Ascending aorta (tissue), 2 donors: ENCODE measurements around the gene SPINDOC. TPM values are rescaled to one million over a fixed set of nuclear protein-coding genes. Genes with fewer than 3 reads are reported as not detected.

Experiments
- DNase-seq, 2 donors: peaks; one replicate each; pipeline ENCODE4 v3.0.0-alpha.2; 2019; ENCODE audit warnings: low spot score in 2 of 2
- H3K27ac ChIP-seq, 2 donors: fragments of 200-600 bp; sonication (generic); one replicate each; pipeline ENCODE4 v1.5.1; 2016 to 2017; ENCODE audit warnings: mild to moderate bottlenecking in 1 of 2
- H3K27me3 ChIP-seq: fragments of 200-600 bp; sonication (generic); one replicate; pipeline ENCODE4 v1.5.1; 2017
- H3K36me3 ChIP-seq, 2 donors: fragments of 200-600 bp; sonication (generic); one replicate each; pipeline ENCODE4 v1.5.1; 2016
- H3K4me1 ChIP-seq, 2 donors: fragments of 200-600 bp; sonication (generic); one replicate each; pipeline ENCODE4 v1.5.1; 2016 to 2017; ENCODE audit warnings: mild to moderate bottlenecking in 1 of 2
- H3K4me3 ChIP-seq, 2 donors: fragments of 200-600 bp; sonication (generic); one replicate each; pipeline ENCODE4 v1.5.1; 2016 to 2017; ENCODE audit warnings: mild to moderate bottlenecking in 1 of 2
- H3K9me3 ChIP-seq, 2 donors: fragments of 200-600 bp; sonication (generic); one replicate each; pipeline ENCODE4 v1.5.1; 2016
- intact Hi-C: fragments of 100-400 bp; cut with DNase I; formaldehyde crosslinking; loops from one replicate; pipeline ENCODE4 v1.15.1; 2023
- total RNA-seq: library from RNA; depleted of rRNA; stranded (reverse); fragments of >200 nt; gene quantifications from one replicate; pipeline ENCODE4 v1.1.0, GENCODE V29; 2016
- TF ChIP-seq, protein P1 (sequence below), 3 experiments: fragments of 200-600 bp in 2 of 3; fragments of 450-650 bp in 1 of 3; sonication (generic) in 2 of 3; IDR thresholded peaks; one replicate each; pipeline ENCODE4 v1.5.1; 2016 to 2019; ENCODE audit warnings: antibody characterized with exemption in 3 of 3, mild to moderate bottlenecking in 1 of 3, moderate library complexity in 1 of 3

The SPINDOC gene
- total RNA-seq, 1 donor from 2014 or later, result 5.0 TPM

DNA sequence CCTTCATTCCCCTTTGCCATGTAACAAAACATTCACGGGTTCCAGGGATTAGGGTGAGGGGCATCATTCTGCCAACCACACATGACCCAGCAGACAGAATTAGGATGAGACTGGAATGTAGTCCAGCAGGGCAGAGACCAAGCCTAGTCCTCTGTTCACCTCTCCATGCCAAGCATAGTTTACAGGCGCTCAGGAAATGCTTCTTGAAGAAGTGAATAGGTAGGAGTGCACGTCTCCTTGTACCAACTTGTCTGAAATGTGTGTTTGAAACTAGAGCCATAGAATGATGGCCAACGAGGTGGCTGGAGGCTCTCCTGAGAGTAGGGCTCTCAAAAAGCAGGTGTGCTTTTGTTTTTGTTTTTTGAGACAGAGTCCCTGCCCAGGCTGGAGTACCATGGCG lies 8.2 kb downstream of the SPINDOC start:
- no peak for DNase-seq
- TF ChIP-seq, protein P1, sequence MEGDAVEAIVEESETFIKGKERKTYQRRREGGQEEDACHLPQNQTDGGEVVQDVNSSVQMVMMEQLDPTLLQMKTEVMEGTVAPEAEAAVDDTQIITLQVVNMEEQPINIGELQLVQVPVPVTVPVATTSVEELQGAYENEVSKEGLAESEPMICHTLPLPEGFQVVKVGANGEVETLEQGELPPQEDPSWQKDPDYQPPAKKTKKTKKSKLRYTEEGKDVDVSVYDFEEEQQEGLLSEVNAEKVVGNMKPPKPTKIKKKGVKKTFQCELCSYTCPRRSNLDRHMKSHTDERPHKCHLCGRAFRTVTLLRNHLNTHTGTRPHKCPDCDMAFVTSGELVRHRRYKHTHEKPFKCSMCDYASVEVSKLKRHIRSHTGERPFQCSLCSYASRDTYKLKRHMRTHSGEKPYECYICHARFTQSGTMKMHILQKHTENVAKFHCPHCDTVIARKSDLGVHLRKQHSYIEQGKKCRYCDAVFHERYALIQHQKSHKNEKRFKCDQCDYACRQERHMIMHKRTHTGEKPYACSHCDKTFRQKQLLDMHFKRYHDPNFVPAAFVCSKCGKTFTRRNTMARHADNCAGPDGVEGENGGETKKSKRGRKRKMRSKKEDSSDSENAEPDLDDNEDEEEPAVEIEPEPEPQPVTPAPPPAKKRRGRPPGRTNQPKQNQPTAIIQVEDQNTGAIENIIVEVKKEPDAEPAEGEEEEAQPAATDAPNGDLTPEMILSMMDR (IDR thresholded peaks at IDR 0.05), result no peak
- H3K4me1 ChIP-seq, result no peaks in the 10 kb centered on the region
- no peaks in the 10 kb centered on the region for H3K9me3 ChIP-seq
- H3K27me3 ChIP-seq, result no peaks in the 10 kb centered on the region
- intact Hi-C loops, result no loop called here
- H3K36me3 ChIP-seq, result peaks cover 67 to 76% of the 10 kb centered on the region in 2 donors
- no peak overlapping the region for H3K4me3 ChIP-seq
- H3K27ac ChIP-seq, result no peak overlapping the region

DNA sequence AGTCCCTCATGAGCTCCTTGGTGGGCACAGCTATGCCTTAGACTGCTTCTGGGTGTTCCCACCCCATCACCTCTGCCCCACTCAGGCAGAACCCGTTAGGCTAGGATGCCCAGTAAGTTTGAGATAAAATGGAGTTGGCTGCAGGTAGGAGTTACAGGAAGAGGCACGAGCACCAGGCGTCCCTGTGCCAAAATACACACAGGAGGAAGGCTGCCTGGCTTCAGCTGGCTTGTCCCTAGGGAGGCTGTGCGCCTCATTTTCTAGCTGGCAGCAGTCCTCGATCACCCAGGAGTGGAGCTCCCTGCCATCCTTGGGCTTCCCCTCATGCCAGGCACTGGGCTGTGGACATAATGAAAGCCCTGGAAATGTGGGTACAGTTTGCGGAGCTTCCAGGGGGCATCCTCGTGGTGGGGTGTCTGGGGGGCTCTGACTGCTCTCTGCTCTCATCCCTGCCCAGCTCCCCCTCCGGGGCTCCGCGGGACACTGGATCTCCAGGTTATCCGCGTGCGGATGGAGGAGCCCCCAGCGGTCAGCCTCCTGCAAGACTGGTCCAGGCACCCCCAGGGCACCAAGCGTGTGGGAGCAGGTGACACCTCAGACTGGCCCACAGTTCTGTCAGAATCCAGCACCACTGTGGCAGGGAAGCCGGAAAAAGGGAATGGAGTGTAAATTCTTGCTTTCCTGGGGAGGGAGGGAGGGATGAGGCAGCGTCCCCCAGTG lies 13.4 kb downstream of the SPINDOC start:
- Histone ChIP-seq H3K36me3 (peaks cover 33 to 34% of the 10 kb centered on the region in 2 donors), H3K27me3 (no peaks in the 10 kb centered on the region), H3K9me3 (no peaks in the 10 kb centered on the region), H3K4me3 (no peak overlapping the region), H3K27ac (no peak overlapping the region), H3K4me1 (no peaks in the 10 kb centered on the region)
- intact Hi-C loops, result no loop called here
- DNase-seq, result no peak
- TF ChIP-seq, protein P1 (IDR thresholded peaks at IDR 0.05), result no peak

DNA sequence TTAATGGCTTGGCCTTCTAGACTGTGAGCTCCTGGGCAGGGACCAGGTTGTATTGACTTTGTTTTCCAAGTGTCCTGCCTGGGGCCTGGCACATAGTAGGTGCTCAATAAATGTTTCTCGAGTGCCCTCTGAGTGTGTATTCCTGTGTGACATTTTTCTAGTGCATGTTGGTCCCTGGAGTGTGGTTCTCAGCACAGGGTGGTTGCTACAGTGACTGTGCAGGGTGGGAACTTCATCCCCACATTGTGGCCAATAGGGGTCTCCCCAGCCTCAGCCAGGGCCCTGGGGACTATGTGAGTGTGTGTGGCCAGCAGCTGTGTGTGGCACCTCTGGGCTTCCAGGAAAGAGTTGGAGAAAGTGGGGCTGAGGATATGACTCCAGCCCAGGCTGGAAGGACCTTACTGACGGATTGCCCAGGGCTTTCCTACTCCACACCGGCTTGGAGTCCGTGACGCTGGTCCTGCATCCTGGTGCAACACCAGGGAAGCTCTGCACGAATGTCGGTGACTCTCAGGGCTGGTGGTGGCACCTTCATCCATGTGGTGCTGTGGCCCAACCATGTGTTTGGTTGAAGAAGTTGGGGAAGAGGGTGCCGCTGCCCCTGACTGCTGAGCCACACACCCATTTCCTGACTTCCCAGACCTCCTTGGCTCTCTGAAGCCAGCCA lies 16.7 kb downstream of the SPINDOC start:
- intact Hi-C loops, result no loop called here
- Histone ChIP-seq H3K27me3 (no peaks in the 10 kb centered on the region), H3K27ac (no peak overlapping the region), H3K36me3 (peaks cover 3 to 7% of the 10 kb centered on the region in 2 donors), H3K9me3 (no peaks in the 10 kb centered on the region), H3K4me1 (no peaks in the 10 kb centered on the region), H3K4me3 (no peak overlapping the region)
- TF ChIP-seq, protein P1 (IDR thresholded peaks at IDR 0.05), result peak in 1 of 3 experiments; percentile 5
- no peak for DNase-seq

DNA sequence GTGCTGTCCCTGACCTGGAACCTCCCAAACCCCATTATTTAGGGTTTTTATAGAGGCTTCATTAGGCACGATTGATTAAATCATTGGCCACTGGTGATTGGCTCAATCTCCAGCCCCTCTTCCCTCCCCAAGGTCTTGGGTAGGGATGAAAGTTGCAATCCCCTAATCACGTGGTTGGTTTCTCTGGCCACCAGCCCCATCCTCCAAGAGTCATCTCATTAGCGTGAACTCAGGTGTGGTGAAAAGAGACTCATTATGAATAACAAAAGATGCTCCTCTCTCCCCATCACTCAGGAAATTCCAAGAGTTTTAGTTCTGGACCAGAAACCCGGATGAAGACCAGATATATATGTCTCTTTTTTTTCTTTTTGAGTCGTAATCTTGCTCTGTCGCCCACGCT lies 18.1 kb downstream of the SPINDOC start:
- intact Hi-C loops, result no loop called here

DNA sequence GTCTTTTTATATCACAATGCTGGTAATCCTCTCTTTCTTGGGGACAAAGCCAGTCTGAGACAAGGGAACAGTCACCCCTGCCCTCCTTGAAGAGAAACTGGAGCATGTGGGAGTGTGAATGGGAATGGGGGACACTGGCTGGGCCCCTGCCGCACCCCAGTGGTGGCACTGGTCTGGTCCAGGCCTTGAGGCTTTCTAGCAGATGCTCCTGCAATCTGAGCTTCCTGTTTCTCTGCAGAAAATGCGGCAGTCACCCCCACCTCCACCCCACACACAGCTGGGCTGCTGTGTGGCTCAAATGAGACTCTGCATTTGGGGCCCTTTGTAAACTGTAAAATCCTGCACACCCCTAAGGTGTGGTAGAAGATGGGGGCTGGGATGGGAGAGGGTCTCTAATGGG lies 19.1 kb downstream of the SPINDOC start:
- no peak for DNase-seq
- intact Hi-C loops, result no loop called here

More for the DNA sequence above, 18.1 kb downstream of the SPINDOC start:
- TF ChIP-seq, protein P1 (IDR thresholded peaks at IDR 0.05), result no peak
- DNase-seq, result no peak
- H3K27ac ChIP-seq, result no peak overlapping the region
- no peaks in the 10 kb centered on the region for H3K9me3 ChIP-seq
- H3K36me3 ChIP-seq, result peaks cover 0 to 6% of the 10 kb centered on the region in 2 donors
- H3K4me1 ChIP-seq, result no peaks in the 10 kb centered on the region
- H3K27me3 ChIP-seq, result no peaks in the 10 kb centered on the region
- H3K4me3 ChIP-seq, result no peak overlapping the region

More for the DNA sequence above, 19.1 kb downstream of the SPINDOC start:
- H3K27ac ChIP-seq, result no peak overlapping the region
- H3K4me3 ChIP-seq, result no peak overlapping the region
- peaks cover 0 to 3% of the 10 kb centered on the region in 2 donors for H3K36me3 ChIP-seq
- no peaks in the 10 kb centered on the region for H3K27me3 ChIP-seq
- TF ChIP-seq, protein P1 (IDR thresholded peaks at IDR 0.05), result no peak
- H3K9me3 ChIP-seq, result no peaks in the 10 kb centered on the region
- peaks cover 0 to 1% of the 10 kb centered on the region in 2 donors for H3K4me1 ChIP-seq
